Occipital lobe (tissue), 2 donors: Measurements from ENCODE around the gene ZNF14. TPM values are rescaled to one million over a fixed set of nuclear protein-coding genes. Genes with fewer than 3 reads are reported as not detected.
"Not testable (repeated sequence)": the region's sequence is repeated elsewhere in the genome, so short reads cannot be mapped to it uniquely, and the experiment has no call there.

Experiments used
- DNase-seq: peaks from one replicate; lab custom pipeline; 2025; lab: John Stamatoyannopoulos, UW
- total RNA-seq: library from RNA; depleted of rRNA; stranded (reverse); fragments of >200 nt; gene quantifications from one replicate; pipeline ENCODE4 v1.2.3, GENCODE V29; 2014

The ZNF14 gene
- total RNA-seq, 1 donor from 2014 or later, result 30.3 TPM

- DNase-seq, result no peak
Observed at GRCh38 chr19:19746286-19747213, 13.6 kb upstream of the ZNF14 start.

DNA sequence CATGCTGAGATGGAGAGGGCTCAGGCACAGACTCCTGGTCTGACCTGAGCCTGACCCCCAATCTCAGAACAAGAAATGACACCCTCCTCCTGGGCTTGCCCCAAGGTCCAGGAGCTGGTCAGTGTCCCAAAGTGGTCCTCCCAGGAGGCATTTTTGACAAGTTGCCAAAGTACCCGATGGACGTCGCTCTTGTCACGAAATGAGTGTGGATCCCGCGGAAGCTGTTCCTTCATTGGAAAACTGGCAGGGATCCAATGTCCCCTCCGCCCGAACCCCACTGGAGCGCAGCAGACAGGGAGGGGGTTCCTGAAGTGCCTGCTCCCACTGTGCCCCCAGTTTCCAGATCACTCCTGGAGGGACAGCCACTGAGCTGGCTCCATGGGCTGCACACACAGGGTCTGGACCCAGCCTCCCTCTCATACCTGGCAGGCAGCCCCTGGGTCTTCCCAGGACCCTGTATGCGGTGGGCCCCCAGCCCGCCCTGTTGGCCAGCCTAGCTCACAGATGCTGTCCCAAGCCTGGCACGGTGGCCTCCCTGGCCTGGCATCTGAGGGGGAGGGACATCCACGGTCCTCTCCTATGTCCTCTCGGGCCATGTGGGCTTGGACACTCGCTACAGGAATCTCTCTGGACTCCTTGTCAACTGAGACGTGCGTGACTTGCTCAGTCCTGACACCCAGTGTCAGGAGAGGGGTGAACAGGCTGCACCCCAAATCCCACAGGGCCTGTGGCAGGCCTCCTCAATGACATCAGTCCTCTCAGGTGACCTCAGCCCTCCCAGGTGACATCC, 12.8 kb upstream of the ZNF14 start:
- no peak for DNase-seq

DNA sequence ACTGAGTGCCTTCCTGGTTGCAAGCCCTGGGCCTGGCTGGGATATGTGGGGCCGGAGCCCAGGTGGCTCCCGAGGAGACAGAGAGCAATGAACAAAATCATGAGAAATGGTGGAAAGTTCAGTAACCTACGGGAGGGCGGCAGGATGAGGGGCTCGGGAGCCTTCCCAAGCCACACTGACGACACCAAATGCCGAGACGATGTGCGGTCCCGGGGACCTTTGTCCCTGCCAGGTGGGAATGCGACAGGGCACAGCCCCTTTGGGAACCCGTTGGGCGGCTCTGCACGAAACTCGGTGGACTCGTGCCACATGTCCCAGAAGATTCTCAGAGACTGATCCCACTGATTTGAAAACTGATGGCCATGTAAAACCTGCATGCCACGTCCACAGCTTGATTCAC, 11.7 kb upstream of the ZNF14 start:
- no peak for DNase-seq

DNA sequence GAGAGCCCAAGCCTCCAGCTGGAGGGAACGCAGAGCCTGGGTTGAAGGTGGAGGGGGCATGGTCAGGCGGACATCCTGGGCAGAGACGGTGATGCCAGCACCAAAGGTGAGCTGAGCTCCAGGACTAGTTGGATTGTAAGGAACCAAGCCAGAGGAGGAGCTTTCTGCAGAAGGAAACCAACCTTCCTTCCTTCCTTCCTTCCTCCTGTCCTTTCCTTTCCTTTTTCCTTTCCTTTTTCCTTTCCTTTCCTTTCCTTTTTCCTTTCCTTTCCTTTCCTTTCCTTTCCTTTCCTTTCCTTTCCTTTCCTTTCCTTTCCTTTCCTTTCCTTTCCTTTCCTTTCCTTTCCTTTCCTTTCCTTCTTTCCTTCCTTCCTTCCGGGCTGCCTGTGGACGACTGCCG, 11.0 kb upstream of the ZNF14 start:
- DNase-seq, result not testable (repeated sequence)

DNA sequence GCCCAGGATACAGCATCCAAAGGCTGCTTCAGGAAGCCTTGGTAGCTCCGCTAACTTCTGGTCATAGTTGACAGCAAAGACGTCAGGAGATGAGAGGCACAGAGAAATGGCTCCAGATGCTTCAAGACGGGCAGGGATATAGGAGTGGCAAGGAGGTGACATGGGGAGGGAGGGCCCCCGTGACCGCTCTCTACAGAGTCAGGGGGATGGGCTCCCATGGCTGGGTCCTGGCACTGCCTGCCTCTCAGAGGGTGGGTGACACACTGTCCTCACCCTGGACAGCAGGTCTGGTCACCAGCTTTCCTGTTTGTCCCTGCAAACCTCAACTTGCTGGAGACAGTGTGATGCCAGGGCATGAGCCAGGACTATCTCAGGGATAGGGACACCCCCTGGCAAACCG, 10.3 kb upstream of the ZNF14 start:
- DNase-seq, result no peak

DNA sequence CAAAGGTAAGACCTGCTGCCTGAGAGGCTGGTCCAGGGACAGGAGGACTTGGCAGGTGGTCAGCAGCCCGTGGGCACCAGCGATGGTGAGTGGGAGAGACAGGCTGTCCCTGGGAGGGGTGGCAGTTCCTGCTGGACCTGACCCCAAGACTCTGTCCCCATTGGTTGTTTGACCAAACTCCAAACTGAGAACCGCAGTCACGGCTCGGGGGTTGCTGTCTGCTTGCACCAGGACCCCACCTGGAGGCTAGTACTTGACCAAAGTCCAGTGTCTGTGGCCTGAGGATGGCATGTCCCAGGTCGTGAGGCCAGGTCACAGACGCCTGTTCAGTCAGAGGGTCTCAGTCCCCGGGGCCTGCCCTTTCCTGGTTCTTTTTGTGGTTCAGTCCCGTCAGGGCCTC, 9.9 kb upstream of the ZNF14 start:
- DNase-seq, result no peak

GRCh38 chr19:19741184-19741583, 8.3 kb upstream of the ZNF14 start:
- no peak for DNase-seq

DNA sequence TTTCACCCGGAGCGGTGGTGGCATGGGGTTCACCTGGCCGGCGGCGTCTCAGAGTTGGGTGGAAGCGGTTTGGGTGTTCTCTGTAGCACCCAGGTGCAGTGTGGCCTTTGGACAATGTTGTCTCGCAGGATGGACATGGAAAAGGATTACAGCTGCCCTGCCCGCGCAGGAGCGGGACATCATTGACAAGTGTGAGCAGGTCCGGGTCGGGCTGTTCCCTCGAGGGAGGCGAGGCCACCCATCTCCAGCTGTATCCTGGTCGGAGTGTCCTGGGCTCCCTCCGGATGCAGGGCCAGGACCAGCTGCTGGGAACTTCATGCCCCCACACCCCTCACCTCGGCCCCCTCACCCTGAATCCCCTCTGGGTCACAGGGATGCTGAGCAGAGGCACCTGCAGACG, 7.8 kb upstream of the ZNF14 start:
- no peak for DNase-seq

DNA sequence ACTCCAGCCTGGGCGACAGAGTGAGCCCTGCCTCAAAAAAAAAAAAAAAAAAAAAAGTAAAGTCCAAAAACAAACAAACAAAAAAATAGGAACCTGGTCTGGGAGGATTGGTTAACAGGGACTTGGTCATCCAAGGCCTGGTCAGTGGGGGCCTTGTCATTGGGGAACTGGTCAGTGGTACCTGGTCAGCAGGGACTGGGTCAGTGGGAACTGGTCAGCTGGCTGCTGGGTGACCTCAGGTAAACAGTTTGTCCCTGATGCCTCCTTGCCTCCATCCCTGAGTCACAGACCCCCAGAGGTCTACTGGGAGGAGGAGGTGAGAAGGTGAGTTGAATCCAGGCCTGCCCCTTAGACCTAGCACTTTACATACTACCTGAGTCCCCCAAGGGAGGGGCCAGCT, 5.7 kb upstream of the ZNF14 start:
- DNase-seq, result no peak

DNA sequence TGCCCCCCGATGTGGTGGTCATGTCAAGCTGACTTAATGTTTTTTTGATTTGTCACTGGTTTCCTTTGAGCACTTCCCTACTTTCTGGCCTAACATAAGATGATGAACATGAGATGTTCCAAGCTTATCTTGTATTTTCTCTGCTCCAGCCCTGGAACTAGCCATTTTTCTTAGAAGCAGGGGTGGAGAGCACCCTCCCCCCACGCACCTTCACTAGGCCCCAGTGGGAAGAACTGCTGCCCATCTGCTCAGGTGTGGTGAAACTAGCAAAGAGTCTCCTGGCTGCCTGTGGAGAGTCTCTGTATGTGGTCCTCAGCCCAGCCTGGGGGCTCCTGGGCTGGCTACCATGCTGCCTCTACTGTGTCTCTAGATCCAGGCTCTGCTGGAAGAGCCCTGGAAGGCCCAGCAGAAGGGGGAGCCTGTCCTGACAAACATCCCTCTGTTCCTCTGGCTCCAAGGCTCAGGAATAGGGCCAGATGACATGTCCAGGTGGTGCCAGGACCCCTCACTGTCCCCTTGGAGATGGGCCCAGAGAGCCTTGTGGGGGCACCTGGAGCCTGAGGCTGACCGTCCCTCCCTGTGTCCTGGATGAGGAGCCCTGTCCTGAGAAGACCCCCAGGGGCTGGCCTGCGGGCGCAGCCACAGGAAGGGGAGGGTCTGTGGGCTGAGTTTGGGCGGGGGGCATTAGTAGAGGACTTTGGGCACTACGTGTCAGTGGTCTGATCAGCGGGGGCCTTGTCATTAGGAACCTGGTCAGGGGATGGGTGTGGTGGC, 4.8 kb upstream of the ZNF14 start:
- no peak for DNase-seq

DNA sequence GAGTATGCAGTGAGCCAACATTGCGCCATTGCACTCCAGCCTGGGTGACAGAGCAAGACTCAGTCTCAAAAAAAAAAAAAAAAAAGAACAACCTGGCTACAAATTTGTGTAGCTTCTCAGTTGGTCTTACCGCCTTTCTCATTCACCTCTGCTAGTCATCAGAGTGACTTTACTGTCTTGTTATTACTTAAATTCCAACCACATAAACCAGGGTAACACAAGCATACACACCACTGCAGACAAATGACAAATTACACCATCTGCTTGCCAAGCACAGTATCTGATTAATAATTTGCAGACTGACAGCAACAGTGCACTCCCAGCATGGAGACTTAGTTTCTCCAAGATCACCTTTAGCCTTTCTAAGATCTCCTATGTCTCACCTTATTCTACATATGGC, 11.0 kb downstream of the ZNF14 start:
- DNase-seq, result no peak

- no peak for DNase-seq
Observed at GRCh38 chr19:19719798-19720197, 13.1 kb downstream of the ZNF14 start.

DNA sequence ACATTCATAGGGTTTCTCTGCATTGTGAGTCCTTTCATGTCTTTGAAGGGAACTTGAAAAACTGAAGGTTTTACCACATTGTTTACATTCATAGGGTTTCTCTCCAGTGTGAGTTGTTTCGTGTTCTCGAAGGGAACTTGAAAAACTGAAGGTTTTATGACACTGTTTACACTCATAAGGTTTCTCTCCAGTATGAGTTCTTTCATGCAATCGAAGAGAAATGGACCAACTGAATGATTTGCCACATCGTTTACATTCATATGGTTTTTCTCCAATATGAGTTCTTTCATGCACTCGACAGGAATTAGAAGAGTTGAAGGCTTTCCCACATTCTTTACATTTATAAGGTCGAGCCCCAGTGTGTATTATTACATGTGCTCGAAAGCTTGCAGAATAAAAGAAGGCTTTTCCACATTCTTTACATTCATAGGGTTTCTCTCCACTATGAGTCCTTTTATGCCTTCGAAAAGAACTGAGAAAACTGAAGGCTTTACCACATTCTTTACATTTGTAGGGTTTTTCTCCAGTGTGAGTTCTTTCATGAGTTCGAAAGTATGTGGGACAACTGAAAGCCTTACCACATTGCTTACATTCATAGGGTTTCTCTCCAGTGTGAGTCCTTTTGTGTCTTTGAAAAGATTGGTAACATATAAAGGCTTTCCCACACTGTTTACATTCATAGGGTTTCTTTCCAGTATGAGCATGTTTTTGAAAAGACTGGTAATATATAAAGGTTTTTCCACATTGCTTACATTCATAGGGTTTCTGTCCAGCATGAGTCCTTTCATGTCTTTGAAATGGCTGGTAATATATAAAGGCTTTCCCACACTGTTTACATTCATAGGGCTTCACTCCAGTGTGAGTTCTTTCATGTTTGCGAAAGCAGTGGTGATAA, 20.7 kb downstream of the ZNF14 start:
- DNase-seq, result no peak

DNA sequence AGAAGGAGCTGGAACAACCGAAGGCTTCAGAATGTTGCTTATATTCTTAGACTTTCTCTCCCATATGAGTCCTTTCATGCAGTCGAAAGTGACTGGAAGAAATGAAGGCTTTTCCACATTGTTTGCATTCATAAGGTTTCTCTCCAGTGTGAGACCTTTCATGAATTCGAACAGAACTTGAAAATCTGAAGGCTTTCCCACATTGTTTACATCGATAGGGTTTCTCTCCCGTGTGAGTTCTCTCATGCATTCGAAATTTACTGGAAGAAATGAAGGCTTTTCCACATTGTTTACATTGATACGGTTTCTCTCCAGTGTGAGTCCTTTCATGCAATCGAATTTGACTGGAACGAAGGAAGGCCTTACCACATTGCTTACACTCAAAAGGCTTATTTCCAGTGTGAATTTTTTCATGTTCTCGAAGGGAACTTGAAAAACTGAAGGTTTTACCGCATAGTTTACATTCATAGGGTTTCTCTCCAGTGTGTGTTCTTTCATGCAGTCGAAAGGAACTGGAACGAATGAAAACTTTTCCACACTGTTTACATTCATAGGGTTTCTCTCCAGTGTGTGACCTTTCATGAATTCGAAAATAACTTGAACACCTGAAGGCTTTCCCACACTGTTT, 21.5 kb downstream of the ZNF14 start:
- DNase-seq, result no peak

- no peak for DNase-seq
Observed at GRCh38 chr19:19710506-19710905, 22.4 kb downstream of the ZNF14 start.

DNA sequence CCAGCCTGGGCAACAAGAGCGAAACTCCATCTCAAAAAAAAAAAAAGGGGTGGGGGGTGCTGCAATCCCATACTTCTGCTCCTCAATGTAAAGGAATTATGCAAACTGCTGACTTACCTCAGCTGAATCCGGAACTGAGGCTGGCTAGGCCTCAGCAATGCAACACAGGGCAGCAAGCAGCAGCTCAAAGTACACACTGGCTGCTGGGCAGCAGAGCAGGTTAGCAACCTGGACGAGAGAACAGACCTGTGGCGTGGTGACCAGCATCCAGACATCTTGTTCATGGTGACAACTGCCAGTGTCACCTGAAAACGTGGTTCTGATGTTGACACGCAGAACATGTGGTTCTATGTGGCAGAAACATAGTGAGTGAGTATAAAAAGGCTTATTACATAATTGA, 28.1 kb downstream of the ZNF14 start:
- DNase-seq, result no peak

GRCh38 chr19:19700493-19700892, 32.4 kb downstream of the ZNF14 start:
- DNase-seq, result not testable (repeated sequence)

- no peak for DNase-seq
Observed at GRCh38 chr19:19697589-19697988, 35.3 kb downstream of the ZNF14 start.

DNA sequence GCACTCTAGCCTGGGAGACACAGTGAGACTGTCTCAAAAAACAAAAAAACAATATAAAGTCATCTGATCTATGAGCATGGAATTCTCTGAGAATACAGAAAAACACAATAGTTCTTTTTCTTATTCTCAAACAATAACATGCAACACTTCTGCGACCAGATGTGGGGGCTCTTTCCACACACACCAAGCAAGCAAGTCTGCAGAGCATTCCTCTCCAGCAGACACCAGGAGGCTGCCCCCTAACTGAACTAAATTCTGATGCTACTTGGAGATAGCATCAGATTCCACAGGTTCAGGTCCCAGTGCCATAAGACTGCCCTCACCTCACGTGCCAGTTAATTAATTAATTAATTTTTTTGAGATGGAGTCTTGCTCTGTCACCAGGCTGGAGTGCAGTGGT, 36.5 kb downstream of the ZNF14 start:
- DNase-seq, result no peak

GRCh38 chr19:19691683-19692082, 41.2 kb downstream of the ZNF14 start:
- DNase-seq, result no peak
